ENCODE measurements around the gene ADARB2. TPM values are rescaled to one million over a fixed set of nuclear protein-coding genes. Genes with fewer than 3 reads are reported as not detected.

The ADARB2 gene
- total RNA-seq, 4 donors from 2014 or later, result 2.0 to 9.9 (median 5.1) TPM

DNA sequence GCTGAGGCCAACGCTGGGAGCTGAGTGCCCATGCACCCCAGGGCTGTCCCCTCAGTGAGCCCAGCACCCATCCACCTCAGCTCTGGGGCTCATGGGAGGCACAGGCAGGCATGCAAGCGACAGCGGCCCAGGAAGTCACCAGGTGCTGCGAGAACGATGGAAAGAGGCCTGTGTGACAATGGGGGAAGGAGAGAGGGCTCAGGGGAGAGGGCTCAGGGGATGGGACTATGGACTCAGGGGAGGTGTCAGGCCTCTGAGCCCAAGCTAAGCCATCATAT is 388.6 kb downstream of the ADARB2 start:
- TF ChIP-seq POLR2A (IDR thresholded peaks at IDR 0.05), result no peak
- TF ChIP-seq, protein P1, sequence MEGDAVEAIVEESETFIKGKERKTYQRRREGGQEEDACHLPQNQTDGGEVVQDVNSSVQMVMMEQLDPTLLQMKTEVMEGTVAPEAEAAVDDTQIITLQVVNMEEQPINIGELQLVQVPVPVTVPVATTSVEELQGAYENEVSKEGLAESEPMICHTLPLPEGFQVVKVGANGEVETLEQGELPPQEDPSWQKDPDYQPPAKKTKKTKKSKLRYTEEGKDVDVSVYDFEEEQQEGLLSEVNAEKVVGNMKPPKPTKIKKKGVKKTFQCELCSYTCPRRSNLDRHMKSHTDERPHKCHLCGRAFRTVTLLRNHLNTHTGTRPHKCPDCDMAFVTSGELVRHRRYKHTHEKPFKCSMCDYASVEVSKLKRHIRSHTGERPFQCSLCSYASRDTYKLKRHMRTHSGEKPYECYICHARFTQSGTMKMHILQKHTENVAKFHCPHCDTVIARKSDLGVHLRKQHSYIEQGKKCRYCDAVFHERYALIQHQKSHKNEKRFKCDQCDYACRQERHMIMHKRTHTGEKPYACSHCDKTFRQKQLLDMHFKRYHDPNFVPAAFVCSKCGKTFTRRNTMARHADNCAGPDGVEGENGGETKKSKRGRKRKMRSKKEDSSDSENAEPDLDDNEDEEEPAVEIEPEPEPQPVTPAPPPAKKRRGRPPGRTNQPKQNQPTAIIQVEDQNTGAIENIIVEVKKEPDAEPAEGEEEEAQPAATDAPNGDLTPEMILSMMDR (IDR thresholded peaks at IDR 0.05), result no peak
- H3K9me3 ChIP-seq, result no peaks in the 10 kb centered on the region
- no peak overlapping the region for H3K27ac ChIP-seq
- DNase-seq, result no peak
- H3K4me1 ChIP-seq, result no peaks in the 10 kb centered on the region
- H3K27me3 ChIP-seq, result no peaks in the 10 kb centered on the region
- H3K36me3 ChIP-seq, result no peaks in the 10 kb centered on the region
- H3K4me3 ChIP-seq, result no peak overlapping the region

DNA sequence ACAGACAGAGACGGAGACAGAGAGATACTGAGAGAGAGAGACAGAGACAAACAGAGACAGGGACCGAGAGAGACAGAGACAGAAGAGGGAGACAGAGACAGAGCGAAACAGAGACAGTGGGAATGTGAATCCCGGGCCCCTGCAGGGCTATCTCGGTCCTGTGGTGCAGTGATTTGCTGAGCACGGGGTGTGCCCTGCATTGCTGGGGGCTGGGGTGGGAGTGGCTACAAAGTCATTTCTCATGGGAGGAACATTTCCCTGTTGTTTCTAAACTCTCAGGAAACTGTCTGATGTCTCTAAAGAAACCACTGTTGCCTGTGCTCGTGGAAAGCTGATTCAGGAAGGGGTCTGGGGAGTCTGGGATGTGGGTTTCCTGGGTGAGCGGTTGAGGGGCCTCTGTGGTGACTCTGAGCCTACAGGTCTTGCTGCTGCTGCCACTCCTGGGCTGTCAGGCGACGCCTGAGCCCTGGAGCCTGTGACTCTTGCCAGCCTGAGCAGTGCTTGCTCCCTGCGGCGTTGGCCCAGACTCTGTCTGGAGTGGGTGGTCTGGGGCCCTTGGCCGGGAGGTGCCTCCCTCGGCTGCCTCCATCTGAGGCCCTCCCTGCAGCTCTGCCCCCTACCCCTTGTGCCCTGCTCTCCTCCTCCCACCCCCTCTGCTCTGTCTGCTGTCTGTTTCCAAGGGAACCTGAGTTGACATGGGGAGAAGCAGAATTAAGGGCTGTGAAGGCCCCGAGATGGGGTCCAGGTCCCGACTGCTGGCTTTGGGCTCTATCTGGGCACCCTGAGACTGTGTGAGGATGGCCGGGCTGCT is 389.2 kb downstream of the ADARB2 start:
- Histone ChIP-seq H3K9me3 (no peaks in the 10 kb centered on the region), H3K4me3 (no peak overlapping the region), H3K27ac (no peak overlapping the region), H3K4me1 (no peaks in the 10 kb centered on the region), H3K27me3 (no peaks in the 10 kb centered on the region), H3K36me3 (no peaks in the 10 kb centered on the region)
- no peak for DNase-seq
- no peak for TF ChIP-seq POLR2A (IDR thresholded peaks at IDR 0.05)
- TF ChIP-seq, protein P1 (IDR thresholded peaks at IDR 0.05), result no peak

DNA sequence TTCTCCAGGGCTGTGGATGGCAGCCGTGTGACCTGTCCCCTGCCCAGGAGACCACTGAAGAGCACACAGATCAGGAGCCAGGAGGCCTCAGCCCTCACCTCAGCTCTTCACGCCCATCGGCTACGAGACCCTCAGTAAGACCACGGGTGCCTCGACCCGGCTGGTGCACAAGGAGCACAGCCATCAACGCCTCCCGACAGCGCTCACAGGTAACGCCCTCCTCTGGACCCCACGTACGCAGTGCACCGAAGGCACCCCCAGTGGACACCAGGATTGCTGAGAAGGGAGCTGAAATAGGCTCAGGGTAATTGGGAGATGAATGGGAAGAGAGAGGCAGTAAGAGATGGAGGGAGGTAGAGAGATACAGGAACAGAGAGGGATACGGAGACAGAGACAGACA is 389.8 kb downstream of the ADARB2 start:
- H3K4me1 ChIP-seq, result no peaks in the 10 kb centered on the region
- no peaks in the 10 kb centered on the region for H3K36me3 ChIP-seq
- DNase-seq, result no peak
- H3K27me3 ChIP-seq, result no peaks in the 10 kb centered on the region
- no peak for TF ChIP-seq POLR2A (IDR thresholded peaks at IDR 0.05)
- TF ChIP-seq, protein P1 (IDR thresholded peaks at IDR 0.05), result no peak
- no peak overlapping the region for H3K27ac ChIP-seq
- H3K4me3 ChIP-seq, result no peak overlapping the region
- no peaks in the 10 kb centered on the region for H3K9me3 ChIP-seq

DNA sequence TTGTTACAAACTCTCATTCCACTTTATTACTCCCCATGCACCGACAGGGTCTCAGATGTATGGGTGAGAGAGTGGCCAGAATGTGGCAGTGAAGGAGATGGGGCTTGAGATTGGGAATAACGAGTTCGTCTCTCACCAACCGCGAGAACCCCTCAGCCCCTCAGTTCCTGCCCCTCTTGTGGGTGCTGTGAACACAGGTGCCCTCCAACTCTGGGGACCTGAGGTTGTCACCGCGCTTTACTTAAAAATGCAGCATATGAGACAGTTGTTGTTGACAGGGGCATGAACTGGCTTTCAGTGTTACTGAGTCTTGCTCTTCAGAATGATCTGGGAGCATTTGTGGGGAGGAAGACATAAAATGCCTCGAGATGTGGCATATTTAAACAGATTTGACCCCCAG is 391.1 kb downstream of the ADARB2 start:
- no peaks in the 10 kb centered on the region for H3K27me3 ChIP-seq
- H3K27ac ChIP-seq, result no peak overlapping the region
- no peak for DNase-seq
- no peaks in the 10 kb centered on the region for H3K36me3 ChIP-seq
- H3K4me1 ChIP-seq, result no peaks in the 10 kb centered on the region
- no peak overlapping the region for H3K4me3 ChIP-seq
- no peaks in the 10 kb centered on the region for H3K9me3 ChIP-seq
- no peak for TF ChIP-seq POLR2A (IDR thresholded peaks at IDR 0.05)
- TF ChIP-seq, protein P1 (IDR thresholded peaks at IDR 0.05), result no peak

DNA sequence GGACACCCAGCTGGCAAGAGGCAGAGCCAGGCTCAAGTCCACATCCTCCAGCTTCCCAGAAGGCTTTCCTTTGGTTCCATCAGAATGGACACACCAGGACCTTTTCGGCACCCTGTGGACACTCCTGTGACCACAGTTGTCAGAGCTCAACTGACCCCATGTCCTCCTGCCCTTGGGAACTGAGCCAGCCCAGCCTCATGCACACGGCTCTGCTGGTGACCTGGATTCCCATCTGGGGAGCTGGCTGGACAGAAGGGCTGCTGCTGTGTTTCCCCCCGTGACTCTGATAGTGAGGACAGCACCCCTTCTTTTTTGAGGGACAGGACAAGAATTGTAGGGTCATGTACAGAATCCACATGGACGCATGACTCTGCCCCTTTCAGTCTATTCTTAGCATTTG is 392.0 kb downstream of the ADARB2 start:
- Histone ChIP-seq H3K36me3 (no peaks in the 10 kb centered on the region), H3K4me1 (no peaks in the 10 kb centered on the region), H3K4me3 (no peak overlapping the region), H3K27me3 (no peaks in the 10 kb centered on the region), H3K9me3 (no peaks in the 10 kb centered on the region), H3K27ac (no peak overlapping the region)
- DNase-seq, result no peak
- TF ChIP-seq POLR2A (IDR thresholded peaks at IDR 0.05), result no peak
- TF ChIP-seq, protein P1 (IDR thresholded peaks at IDR 0.05), result no peak

DNA sequence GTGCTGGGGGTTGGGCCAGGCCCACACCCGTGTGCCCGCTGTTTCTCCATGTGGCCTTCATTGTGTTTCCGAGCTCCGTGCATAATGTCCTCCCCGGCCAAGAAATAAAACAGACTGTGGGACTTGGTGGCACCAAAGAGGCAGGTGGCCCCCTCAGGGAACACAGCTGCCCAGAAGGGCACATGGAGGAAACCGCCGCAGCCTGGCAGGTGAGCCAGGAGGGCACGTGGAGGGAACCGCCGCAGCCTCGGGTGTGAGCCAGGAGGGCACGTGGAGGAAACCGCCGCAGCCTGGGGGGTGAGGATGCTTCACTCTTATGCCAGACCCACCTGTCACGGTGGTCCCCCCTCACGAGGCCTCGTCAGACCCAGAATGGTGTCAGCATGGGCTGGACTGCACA is 392.5 kb downstream of the ADARB2 start:
- Histone ChIP-seq H3K36me3 (no peaks in the 10 kb centered on the region), H3K27me3 (no peaks in the 10 kb centered on the region), H3K4me3 (no peak overlapping the region), H3K27ac (no peak overlapping the region), H3K9me3 (no peaks in the 10 kb centered on the region), H3K4me1 (no peaks in the 10 kb centered on the region)
- TF ChIP-seq POLR2A (IDR thresholded peaks at IDR 0.05), result no peak
- TF ChIP-seq, protein P1 (IDR thresholded peaks at IDR 0.05), result no peak
- DNase-seq, result no peak

All from Peyer's patch (tissue), 4 donors.